RCC 7860 (cell line): ENCODE results near the gene NME7.

ENCODE experiments used
- DNase-seq: peaks from one replicate; pipeline ENCODE4 v3.0.0-alpha.2; 2015; ENCODE audit warnings: low spot score
- FAIRE-seq: peaks from 2 replicates; lab custom pipeline; 2012; peaks lifted over from hg19 to GRCh38; lab: Jason Lieb, UNC

Gene NME7

DNA sequence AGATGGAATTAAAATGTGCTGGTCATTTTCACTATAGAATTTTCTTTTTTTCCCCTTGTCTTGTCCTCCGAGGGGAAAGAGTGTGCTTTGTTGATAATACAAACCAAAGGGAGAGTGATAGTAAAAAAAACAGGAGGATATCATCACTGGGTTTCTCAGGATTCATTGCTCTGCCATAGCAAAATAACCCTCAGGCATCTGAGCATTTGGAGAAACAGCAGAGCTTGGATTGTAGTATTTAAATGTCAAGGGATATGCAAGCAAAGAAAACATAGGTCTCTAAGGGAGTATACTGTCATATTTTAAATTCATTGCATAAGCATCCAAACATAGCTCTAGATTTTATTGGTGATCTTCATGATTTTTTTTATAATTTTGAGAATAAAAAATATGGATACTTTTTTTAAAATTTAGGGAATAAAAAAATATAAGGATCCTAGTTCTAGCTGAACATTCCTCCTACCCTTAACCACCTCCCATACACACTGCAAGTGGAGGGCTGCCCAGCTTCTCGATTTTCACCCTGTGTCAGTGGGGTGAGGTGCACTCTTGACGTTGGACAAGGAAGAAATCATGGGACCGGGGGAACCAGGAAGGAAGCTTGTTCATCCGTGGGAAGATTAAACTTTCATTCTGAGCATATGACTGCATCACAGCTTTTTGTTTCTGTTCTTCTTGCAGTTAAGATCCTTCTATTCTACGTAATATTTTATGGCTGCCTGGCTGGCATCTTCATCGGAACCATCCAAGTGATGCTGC, 256.7 kb downstream of the NME7 start:
- FAIRE-seq (no peak), DNase-seq (no peak)

GRCh38 chr1:169110236-169110635, 257.4 kb downstream of the NME7 start:
- FAIRE-seq (no peak), DNase-seq (no peak)

DNA sequence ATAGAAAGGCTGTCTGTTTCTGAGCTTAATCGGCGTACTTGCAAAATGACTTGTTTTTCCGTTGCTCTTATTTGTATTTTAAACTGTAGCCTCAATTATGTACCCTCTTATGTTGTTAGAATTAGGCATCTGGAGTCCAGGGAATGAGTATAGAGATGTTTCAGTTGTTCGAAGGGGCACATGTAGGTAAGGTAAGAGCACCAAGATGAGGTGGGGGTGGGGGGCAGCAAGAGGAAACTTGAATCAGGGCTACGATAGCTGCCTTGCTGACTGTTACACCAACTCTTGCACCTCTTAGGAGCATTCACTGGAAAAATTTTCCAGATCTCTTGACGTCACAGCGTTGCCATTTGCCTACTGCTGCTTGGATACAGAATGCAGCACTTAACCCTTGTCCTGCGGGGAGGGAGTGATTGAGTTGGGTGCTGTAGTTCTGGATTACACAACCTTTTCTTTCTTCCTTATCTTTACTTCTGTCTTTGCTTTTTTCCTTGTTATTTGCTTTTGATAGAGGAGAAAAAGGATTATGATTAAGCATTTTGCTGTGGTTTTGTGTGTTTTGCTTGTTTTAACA, 257.9 kb downstream of the NME7 start:
- DNase-seq (peak; percentile 91), FAIRE-seq (peak; percentile 83)

- DNase-seq (peak; percentile 63), FAIRE-seq (no peak)
Measured at GRCh38 chr1:169108863-169109560, 258.6 kb downstream of the NME7 start.

GRCh38 chr1:169108223-169108622, 259.4 kb downstream of the NME7 start:
- no peak for FAIRE-seq
- DNase-seq: no peak

GRCh38 chr1:169107603-169108208, 259.9 kb downstream of the NME7 start:
- FAIRE-seq: peak; percentile 61
- peak; percentile 82 for DNase-seq

GRCh38 chr1:169106921-169107602, 260.5 kb downstream of the NME7 start:
- FAIRE-seq (no peak), DNase-seq (no peak)

- FAIRE-seq (no peak), DNase-seq (peak; percentile 83)
Measured at GRCh38 chr1:169106095-169106920, 261.3 kb downstream of the NME7 start, which contains the start of gene ATP1B1. TSS of gene ATP1B1 (plus strand) at chr1:169106690. CDS start at chr1:169106830, 140 bp downstream.

GRCh38 chr1:169105434-169106094, 262.0 kb downstream of the NME7 start:
- DNase-seq (peak; percentile 74), FAIRE-seq (peak; percentile 65)

GRCh38 chr1:169105087-169105433, 262.5 kb downstream of the NME7 start:
- DNase-seq (no peak), FAIRE-seq (no peak)

- DNase-seq (no peak), FAIRE-seq (no peak)
Measured at GRCh38 chr1:169103480-169103893, 264.1 kb downstream of the NME7 start.

DNA sequence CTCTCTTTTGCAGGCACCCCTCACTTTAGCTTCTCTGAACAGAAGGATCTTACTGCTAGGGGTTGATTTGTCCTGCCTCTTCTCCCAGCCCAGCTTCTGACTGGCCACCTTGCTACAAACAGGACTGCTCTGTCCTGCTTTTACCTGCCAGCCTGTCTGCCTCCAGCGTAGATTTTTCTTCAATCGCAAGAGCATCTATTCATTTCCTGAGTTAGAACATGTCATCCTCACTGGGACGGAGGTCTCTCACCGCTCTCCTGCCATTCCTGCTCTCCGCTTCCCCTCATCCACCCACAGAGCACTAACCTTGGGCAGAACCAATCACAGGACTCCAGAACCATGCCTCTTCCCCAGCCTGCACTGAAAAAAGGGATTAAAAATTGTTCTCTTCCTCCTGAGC, 264.6 kb downstream of the NME7 start:
- no peak for FAIRE-seq

DNA sequence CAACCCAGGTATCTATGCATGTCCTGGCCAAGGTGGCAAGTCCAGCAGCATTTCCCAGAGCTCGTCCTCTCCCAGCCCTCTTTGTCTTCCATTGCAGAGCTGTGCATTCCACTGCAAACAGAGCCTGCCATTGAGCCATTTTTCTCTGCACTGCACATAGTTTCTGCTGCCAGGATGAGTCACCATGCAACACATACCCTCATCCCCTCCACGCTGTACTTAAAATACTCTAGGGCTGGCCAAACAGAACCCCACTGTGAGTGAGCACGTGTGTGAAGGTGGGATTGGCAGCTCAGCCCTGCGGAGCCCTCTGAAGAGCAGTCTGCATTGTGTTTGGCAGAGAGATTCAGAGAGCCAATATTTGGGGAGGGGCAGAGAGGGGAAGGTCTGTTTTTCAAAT, 265.0 kb downstream of the NME7 start:
- FAIRE-seq: peak; percentile 53
- DNase-seq: peak; percentile 72

More for the DNA sequence above, 264.6 kb downstream of the NME7 start:
- no peak for DNase-seq

DNA sequence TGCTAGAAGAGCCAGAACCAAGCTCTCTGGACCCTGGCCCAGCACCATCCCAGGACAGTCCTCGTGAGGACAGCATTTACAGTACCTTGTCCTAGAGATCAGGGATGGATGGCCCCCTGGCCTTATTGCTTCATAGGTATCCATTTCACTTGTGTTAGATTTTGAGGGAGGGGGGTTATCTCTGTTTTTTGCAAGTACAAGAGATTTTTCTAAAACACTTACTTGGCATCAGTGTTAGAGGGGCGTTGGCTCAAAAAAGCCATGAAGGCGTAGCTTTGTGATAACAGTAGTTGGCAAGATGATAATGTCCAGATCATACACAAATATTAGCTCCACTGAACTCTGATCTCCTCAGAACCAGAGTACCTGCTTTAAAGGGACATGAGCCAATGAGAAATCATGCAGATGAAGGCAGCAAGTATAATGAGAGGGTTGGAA, 266.9 kb downstream of the NME7 start:
- DNase-seq (no peak), FAIRE-seq (no peak)

GRCh38 chr1:169100208-169100607, 267.4 kb downstream of the NME7 start:
- FAIRE-seq: no peak
- peak; percentile 26 for DNase-seq

DNA sequence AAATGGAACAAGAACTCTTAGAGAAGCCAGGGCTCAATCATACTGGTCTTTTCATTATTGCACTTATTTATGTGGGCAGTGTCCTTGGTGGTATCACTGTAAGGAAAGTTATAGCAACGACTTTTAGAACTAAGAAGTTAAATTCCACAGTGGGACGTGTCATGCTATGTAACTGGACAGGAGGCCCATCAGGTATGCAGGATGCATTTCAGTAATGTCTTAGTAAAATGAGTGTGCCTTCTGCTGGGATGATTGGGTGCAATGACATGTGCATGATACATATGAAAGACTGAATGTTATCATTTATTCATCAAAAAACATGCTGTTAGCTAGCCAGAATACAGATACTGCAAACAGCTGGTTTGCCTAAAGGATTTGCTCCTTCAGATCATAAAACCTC, 268.0 kb downstream of the NME7 start:
- FAIRE-seq (no peak), DNase-seq (peak; percentile 46)

GRCh38 chr1:169098380-169098779, 269.2 kb downstream of the NME7 start:
- DNase-seq: no peak
- no peak for FAIRE-seq

DNA sequence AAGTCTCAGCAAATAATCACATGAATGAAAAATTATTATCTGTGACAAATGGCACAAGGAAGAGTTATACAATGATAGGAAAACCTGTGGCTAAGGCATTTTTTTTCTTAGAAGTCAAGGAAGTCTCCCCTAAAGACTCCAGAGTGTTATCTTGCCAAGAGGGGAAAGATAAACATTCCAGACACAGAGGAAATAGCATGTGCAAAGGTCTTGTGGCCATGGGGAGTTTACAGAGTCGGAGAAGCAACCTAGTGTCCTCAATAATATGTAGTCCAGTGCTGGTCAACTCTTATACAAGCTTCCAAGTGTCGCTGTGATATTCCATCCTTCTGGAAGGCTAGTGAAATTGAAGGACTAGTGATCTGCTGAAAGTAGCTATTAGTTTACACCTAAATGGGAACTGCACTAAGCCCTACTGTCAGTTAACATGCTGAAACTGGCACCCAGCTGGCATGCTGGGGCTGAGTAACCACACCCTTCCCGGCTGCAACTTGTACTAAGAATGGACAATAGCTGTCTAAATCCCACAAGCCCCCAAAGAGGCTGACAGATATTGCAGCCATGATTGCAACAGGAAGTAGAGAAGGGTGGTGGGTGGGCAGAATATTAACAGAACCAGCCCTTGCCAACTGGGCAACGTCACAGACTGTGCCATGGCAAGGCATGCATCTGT, 272.6 kb downstream of the NME7 start:
- DNase-seq: no peak
- no peak for FAIRE-seq

DNA sequence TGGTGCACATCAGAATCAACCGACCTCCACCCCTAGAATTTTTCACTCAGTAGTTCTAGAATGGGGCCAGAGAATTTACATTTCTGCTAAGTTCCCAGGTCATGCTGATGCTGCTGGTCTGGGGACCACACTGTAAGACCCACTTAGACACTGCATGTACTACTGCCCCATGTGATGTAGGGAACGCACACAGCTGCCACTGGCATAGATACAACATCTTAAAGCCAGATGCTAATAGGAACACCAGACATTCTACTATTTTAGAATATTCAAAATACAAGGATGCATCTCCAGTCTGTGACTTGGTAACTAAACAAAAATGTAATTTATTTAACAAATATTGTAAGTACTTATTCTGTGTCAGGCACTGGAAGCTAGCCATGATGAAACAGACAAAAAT, 275.2 kb downstream of the NME7 start:
- DNase-seq: no peak
- FAIRE-seq: no peak
